H4 (cell line): ENCODE data around the gene CAPN8. TPM values are rescaled to one million over a fixed set of nuclear protein-coding genes. Genes with fewer than 3 reads are reported as not detected.

Experiments used
- DNase-seq: peaks from one replicate; pipeline ENCODE4 v3.0.0-alpha.2; 2015; ENCODE audit warnings: low spot score
- total RNA-seq: library from RNA; depleted of rRNA; stranded (reverse); fragments of >200 nt; shearing (Covaris generic); gene quantifications from 2 replicates; pipeline ENCODE4 v1.2.3, GENCODE V29; 2014

CAPN8 gene
- total RNA-seq, 1 experiment from 2014 or later, result not detected

DNA sequence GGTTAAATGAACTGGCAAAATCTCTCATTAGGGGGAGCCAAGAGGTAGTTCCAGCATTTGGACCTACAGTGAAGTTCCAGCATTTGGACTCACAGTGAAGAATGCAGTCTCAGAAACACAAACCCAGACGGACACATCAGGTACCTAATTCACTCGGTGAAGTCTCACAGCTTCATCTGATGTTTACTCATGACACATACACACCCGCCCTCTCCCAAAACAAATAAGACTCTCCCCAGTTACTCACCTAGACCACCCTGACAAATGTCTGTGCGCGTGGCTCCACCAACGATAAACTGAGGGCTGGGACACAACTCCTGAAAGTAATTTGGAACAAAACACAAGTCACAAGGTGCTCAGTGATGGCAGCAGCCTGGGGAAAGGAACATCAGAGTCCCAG lies 11.4 kb downstream of the CAPN8 start:
- DNase-seq, result no peak

DNA sequence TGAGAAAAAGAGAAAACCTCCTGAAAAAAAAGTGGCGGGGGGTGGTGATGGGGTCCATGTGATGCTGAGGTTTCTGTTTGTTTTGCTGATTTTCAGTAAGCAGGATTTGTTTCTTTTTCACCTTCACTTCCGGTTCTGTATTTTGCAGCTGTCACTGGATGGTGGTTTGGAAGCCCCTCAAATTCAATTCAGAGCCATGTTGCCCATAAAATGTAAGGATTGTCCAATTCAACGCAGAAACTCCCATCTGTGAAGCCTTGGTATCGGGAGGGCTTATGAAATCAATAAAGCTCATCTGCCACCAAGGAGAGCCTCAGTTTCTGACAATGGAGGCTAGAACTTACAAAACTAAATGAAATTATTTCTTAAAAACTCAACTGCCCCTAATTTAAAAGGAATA lies 12.1 kb downstream of the CAPN8 start:
- DNase-seq, result no peak

DNA sequence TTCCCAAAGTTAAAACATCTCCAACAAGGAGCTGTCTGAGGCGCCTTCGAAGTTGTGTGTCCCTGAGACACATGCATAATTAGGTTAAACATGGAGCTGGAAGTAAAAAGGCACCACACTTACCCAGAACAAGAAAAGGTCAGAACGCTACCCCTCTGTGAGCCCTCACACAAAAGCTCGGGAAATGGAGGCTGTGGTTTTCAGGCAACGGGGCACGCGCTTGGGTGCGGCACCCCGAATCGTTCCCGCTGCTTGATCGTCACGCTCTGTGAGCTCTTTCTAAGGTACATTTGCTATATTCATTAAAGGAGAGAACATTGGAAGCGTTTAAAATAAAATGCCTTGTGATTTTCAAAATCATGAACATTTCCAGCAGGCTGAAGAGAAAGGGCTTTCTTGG lies 12.5 kb downstream of the CAPN8 start:
- DNase-seq, result no peak

DNA sequence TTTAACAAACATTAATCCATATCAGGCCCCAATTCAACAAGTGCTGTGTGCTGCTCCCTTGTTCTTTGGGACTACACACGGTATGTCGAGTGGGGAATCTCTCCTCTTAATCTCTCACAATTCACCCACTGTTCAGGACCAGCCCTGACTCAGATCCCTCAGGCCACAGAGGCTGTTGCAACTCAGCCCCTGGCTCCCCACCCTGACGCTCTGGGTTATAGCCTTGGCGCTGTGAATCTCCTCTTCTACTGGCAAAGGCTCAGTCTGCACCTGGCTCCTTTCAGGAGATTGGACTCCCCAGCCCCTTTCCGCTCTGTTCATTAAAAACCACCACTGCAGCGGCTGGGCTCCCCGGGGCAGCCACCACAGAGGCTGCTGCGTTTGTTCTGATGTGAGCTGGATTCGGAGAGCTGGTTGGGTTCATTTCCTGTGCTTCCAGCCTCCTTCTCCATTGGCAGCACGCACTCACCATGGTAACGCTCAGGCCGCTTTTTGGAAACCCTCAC lies 13.0 kb downstream of the CAPN8 start:
- DNase-seq, result no peak

DNA sequence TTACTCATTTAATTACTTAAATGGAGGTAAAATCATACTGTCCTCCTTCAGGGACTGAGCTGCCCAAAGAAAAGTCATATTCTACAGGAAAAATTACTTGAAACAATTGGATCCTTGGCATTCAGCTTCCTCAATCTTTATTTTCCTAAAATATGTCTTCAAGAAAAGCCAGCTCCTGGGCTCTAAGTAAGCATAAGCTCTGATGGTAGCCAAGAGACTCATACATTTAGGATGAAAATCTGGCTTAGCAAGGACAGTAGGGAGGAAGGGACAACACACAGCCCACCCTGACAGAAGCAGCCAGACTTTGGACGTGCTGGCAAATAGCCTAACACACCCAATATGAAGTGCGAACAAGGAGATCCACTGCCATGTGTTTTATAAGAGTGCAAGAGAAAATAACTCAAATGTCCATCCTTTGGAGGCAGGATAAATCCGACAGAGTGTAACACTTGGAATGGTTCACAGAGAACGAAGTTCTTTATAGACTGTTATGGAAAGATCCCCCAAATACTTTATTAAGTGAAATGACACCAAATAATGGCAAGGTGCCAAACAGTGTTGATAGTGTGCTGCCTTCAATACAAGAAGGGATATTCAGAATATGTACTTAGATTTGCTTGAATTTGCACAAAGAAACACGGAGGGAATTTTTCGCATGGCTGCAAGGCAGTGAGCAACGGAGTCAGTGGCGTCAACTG lies 14.1 kb downstream of the CAPN8 start:
- DNase-seq, result no peak

DNA sequence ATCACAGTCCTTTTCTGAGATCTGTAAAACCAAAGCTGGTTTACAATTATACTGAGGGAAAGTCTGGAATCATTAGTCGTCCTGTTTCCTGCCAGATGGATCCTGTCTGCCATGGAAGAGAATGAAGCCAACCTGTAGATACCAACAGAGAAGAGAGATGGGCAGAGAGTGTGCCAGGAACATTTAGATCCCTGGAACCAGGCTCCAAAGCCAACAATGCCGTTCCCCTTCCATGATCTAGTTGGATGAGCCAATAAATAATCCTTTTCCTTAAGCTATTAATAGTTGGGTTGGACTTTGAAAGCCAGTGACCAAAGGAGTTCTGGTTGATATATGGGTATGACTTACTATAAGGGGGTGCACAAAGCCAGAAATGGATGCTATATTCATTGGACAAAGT lies 15.0 kb downstream of the CAPN8 start:
- DNase-seq, result no peak

DNA sequence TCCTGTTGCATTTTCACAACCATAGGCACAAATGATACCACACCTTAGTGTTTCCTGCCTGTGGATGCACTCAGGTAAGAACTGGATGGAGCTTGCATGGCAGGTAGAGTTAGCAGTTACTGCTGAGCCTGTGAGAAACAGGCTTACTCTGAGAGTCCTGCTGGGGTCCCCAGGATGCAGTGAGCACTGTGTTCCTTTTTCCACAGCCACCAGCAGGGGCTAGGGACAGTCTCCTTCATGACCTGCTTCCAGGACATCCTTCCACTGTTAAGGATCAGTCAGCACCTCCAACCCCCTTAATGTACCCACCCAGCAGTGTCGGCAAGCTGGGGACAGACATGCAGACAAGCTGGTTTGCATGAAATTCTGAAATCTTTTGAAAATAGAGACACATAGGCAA lies 16.3 kb downstream of the CAPN8 start:
- DNase-seq, result no peak

DNA sequence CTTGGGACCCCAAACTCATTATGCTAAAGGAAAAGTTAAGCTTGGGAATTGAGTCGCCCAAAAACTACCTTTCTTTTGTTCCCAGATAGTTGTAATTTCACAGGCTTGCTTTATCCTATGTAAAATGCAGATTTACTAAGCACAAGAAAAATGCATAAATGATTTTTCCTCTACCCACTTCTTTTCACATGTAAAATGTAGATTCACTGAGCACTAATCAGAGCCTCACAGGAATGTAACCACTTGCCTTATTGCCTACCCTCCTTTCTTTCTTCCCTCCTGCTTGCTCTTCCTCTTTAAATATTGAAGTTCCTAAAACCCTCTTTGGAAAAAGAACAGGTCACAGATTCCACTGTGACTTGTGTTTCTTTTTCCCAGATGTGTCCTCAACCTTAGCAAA lies 18.3 kb downstream of the CAPN8 start:
- no peak for DNase-seq

DNA sequence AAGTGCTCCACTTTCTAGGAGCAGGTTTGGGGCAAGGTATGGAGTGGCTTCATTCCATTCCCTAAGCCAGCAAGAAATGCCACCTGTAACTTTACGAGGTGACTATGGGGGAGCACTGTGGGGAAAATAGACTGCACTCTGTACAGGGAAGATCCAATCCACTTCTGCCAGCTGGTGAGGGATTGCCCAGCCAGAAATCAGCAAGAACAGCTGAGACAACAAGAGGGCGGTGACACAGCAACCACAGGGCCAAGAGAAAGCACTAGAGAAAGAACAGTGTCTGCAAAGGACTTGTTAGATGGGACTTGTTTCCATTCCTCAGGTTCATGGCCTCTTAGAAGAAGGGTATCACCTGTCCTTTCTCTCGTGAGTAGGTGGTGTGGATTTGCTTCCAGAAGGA lies 19.6 kb downstream of the CAPN8 start:
- no peak for DNase-seq

DNA sequence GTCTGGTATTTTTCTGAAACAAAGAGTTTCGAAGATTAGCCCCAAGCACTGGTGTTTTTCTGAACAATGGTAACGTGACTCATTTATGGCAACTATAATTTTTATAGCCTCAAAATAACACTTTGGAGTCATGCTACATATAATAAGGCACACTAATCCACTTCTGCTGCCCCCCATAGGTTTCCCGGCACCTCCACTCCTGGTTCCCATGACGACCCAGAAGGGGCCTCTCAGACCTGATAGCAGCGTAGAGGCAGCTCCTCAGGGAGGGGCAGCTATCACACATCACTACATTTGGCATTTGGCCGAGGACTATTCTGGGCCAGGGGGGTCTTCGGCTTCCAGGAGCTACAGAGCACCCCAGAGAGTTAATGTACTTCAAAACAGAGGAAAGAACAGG lies 23.3 kb downstream of the CAPN8 start:
- DNase-seq, result no peak

DNA sequence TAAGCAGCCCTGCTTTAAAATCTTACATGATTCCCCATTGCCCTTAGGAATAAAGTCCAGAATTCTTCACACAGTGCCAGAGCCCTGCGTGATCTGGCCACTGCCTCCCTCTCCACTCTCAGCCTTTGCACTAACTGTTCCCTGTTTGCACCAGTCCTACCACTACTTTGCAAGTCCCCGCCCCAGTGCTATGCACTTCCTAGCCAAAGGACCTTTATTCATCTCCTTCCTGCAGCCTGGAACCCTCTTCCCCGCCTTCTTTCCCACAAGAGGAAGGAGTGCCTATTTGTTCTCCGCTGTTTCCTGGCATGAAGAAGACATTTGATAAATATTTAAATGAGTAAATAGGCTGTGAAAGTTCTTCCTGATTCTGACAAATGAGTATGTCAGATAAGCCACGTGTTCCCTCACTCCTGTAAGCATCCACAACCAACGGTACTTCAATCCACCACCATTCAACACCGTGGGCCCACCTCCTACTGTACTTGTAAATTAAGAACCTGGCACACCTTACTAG lies 23.9 kb downstream of the CAPN8 start:
- DNase-seq, result no peak

DNA sequence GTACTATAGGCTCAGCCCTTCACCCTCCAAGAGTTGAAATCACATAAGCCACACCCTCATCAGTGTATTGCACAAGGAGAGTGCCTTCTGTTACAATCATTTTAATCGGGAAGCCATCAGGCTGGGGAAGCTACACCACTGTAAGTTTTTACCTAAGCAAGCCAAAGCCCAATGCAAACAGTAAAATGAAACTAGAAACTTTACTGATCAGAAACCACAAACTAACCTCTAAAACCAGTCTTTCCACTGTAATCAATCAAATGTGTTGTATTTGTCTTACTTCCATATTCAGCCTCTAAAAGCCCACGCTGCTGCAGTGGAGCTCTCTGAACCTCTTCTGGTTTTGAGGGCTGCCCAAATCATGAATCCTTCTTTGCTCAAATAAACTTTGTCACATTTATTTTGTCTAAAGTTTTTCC lies 26.2 kb downstream of the CAPN8 start:
- no peak for DNase-seq

DNA sequence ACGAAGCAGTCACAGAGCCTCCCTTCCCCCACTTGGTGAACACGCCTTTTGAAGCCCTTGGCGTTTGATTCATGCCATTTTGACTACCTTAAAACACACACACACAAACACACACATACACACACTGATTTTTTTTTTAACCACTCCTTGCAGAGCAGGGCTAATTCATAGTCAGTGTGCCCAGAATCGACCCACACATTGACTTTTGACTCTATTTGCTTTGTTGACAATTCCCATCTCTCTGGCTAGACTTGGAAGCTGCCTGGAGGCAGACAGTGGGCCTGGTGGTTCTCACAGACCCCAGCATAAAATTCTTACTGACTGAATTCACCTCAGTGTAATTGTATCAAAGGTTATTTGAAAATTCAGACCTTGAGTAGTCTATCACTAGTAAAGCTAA lies 30.3 kb downstream of the CAPN8 start:
- DNase-seq, result no peak

DNA sequence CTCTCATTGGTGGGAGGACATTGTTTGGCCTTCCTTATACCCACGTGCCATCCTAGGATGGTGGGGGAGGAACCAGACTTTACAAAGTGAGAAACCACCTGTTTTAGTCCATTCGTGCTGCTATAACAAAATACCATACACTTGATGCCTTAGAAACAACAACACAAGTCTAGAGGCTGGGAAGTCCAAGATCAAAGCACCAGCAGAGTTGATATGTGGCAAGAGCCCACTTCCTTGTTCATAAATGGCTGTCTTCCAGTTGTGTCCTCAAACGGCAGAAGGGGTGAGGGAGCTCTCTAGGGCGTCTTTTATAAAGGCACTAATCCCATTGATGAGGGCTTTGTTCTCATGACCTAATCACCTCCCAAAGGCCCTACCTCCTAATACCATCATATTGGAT lies 31.1 kb downstream of the CAPN8 start:
- DNase-seq, result no peak

DNA sequence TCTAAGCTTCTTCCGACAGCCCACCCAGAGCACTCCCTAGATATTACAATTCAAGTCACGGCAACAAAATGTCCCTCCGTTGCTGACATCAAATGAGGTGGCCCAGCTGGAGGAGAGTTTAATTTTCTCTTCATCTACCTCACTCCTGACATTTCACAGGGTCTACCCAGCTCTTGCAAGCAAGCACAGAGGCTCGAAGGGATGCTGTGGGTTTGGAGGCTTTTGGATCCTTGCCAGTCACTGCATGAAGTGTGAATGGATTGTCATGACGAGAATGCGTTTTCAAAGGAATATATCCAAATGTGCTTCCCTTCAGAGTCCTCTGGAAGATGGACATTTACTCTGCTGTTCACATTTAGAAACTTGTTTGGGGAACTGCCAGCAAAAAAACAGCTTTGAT lies 33.5 kb downstream of the CAPN8 start:
- no peak for DNase-seq

DNA sequence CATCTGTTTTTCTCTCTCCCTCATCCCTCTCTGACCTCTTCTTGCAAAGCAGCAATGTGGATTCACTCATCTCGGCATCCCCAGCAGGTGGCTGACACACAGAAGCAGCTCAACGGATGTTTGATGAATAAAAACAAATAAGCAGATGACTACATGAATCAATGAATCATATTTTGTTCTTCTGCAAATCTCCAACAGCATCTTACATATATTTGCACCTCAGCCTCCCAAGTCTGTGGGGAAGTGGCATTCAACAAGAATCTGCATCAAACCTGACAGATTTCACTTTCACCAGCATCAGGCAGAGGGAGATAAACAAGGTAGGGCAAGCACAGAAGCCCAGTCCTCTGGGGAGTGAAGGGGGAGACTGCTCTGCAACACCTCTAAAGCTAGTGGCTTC lies 34.0 kb downstream of the CAPN8 start:
- no peak for DNase-seq

DNA sequence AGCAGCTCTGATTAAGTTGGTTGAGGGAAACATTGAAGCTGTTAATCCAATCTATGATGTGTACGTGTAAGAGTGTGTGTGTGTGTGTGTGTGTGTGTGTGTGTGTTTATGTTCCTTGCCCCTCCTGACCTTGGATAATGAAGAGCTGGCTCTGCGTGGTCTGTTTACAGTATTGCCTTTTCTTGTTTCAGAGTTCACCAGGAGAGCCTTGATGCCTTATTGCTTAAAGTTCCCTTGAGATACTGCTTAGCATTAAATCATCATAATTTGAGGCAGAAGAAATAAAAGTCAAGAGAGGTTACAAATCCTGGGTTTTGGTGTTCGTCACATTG lies 36.4 kb downstream of the CAPN8 start:
- no peak for DNase-seq

DNA sequence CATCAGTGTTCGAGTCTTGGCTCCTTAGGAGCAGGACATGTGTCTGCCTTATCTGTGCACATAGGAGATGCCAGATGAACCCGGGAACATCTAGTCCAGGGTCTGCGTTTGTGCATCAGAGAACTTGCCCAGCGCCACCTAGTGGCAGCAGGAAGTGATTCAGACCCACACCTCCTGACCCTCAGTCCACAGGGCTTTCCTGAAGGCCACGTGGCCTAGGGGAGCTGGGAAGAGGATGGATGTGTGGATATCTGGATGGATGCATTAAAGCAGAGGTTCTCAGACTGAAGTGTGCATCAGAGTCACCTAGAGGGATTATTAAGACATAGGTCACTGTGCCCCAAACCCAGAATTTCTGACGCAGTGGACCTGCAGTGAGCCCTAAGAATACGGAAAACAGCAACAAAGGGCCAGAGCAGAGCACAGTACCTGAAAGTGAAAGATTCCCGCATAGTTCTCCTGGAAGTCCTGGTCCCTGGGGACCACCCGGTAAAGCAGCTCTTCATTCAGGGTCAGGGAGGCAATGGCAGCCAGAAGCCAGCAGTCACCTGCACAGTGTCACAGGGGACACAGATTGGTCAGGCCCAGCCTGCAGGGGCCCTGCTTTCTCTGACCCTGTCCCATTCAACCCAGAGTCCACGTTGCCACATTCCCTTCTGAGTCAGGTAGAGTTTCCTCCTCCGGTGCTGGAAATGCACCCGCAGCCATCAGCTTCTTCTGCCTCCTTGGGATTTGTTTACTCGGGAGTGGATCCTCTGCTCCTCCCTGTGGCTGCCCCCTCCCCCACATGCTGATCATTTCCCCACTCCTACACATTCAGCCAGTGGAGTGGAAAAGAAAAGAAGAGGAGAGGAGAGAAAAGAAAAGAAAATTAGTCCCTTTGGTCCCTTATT lies 37.0 kb downstream of the CAPN8 start:
- peak; percentile 74 for DNase-seq

DNA sequence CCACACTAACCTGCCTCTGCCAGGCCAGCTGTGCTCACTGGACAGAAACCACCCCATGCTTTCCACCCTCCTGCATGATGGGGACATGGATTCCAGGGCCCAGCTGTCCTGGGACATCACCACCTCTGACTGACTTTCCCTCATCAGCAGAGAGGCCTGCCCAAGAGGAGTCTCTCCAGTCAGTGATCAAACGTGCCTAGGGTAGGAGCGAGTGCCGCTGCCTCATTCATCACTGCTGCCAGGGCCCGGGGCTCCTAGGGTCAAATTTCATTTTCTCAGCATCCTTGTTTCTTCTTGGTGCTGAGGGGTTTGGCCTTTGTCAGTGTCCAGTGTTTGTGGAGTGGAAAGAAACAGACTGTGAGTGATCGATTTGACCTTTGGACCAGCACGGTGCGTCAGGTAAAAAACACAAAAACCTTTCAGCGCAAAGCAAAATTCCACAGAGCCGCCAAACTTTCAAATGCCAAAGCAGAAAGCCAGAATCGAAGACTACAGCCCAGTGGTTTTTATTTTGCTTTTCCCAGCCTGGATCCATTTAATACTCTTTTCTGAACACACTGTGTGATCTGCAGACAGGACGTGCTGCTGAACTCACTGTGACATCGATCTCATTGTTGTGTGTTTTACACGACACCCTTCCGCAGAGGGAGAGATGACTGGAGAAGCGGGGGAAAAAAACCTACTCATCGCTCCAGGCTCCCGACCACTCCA lies 43.2 kb downstream of the CAPN8 start:
- DNase-seq, result no peak

DNA sequence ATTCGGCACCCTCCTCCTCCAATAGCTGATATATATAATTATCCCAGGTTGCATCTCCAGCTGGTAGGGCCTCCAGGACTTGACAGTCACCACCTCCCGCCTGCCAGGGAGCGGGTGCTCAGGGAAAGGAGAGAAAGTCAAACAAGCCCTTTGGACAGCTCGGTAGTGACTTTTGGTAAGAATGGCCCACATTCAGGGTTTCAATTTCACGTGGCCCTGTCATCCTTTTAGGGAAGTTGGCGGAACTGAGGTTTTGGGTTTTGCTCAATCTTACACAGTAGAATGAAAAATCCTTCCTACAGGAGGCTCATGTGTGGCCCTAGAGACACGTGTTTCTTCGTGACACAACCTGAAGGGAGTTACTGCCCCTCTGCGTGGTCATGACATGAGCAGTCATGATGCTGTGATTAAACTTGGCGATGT lies 44.2 kb downstream of the CAPN8 start:
- DNase-seq, result no peak

DNA sequence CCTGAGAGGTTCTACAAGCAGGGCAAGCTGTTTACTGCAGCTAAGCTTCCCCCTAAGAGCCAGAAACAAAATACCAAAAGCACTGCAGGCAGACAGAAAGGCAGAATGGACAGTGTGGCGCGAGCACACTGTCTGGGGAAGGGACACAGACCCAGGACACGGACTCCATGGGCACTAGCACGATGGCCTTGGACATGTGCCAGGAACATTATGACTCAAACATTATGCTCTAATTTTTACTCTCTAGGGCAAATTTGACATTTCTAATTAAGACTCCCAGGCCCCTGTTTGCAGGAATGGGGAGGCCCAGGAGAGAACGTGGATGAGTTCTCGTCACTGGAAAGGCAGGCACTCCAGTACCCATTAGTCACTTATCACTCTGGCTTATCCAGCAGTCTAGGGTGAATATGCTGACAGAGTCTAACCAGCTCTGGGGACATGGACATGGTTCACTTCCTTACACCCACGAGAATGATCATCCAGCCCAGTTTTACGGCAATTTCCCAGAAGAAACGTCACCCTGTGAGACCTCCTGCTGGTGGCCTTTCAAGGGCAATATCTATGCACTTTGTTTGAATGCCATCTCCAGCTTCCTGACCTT lies 45.1 kb downstream of the CAPN8 start:
- DNase-seq, result no peak

DNA sequence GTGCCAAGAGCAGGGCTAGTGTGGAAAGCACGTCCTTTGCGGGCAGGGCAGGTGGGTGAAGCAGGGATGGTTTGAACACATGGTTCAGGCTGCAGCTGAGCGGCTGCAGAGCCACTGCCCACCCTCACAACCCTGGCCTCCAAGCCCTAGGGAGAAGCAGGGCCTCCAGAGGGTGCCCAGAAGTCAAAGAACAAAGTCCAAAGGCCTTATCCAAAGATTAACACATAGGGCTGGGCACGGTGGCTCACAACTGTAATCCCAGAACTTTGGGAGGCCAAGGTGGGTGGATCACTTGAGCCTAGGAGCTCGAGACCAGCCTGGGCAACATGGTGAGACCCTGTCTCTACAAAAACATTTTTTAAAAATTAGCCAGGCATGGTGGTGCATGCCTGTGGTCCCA lies 46.8 kb downstream of the CAPN8 start:
- no peak for DNase-seq
